Adipocyte (in vitro differentiated cells): ENCODE results near the gene HDAC8.

Source experiments
- DNase-seq: peaks from one replicate; pipeline ENCODE4 v3.0.0-alpha.2; 2015; ENCODE audit warnings: low read depth
- H3K27me3 ChIP-seq: replicated peaks from 2 replicates; pipeline ENCODE4 v1.7.0; 2013; ENCODE audit warnings: mild to moderate bottlenecking, low read length, moderate library complexity; ENCODE audit not compliant: control insufficient read depth, insufficient read depth
- H3K36me3 ChIP-seq: 2 replicates; pipeline ENCODE4 v1.7.0; 2013; ENCODE audit warnings: low read length, mild to moderate bottlenecking, moderate library complexity; ENCODE audit not compliant: control insufficient read depth, insufficient read depth, severe bottlenecking
- H3K4me1 ChIP-seq: 2 replicates; pipeline ENCODE4 v1.7.0; 2013; ENCODE audit warnings: mild to moderate bottlenecking, low read length, moderate library complexity; ENCODE audit not compliant: control insufficient read depth, insufficient read depth
- H3K4me3 ChIP-seq: 2 replicates; pipeline ENCODE4 v1.7.0; 2013; ENCODE audit warnings: mild to moderate bottlenecking, low read length, moderate library complexity
- H3K9ac ChIP-seq: 2 replicates; pipeline ENCODE4 v1.7.0; 2013; ENCODE audit warnings: mild to moderate bottlenecking, low read length, moderate library complexity
- H3K9me3 ChIP-seq: 2 replicates; pipeline ENCODE4 v1.7.0; 2013; ENCODE audit warnings: mild to moderate bottlenecking, low read length, moderate library complexity; ENCODE audit not compliant: control insufficient read depth

Gene HDAC8

GRCh38 chrX:72477376-72477775 is 95.3 kb downstream of the HDAC8 start:
- Histone ChIP-seq H3K27me3 (peaks cover 18% of the 10 kb centered on the region), H3K9me3 (peaks cover 9% of the 10 kb centered on the region), H3K36me3 (peaks cover 4% of the 10 kb centered on the region), H3K9ac (no peak overlapping the region), H3K4me1 (peaks cover 27% of the 10 kb centered on the region), H3K4me3 (no peak overlapping the region)
- no peak for DNase-seq

DNA sequence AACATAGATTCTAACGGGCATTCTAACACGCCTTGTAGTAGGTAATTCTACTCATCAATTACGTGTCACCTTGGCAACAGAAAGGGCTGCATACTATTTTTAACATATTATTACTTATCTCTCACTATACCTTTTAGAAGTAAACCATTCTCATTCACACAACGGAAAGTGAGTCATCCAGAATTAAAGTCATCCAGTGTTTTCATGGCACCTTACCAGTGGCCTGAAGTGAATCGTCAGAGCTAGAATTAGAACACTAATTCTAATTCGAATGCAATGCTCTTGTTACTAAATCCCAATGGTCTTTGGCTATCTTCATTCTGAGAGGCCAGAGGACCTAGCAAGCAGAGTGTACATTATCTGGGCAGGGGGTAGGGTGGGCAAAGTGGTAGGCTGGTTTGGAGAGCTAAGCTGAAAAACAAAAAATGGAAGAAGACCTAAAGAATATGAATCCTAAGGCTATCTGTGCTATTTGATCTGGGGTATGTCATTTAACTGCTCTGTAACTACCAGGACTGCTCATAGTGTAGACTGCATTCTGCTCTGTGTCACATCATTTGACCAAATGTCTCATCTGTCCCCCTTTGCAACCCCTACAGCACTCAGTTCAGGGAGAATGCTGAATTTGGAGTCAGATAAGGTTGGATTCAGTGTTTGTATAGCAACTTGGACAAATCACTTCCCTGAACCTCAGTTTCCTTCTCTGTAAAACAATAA is 96.5 kb downstream of the HDAC8 start:
- Histone ChIP-seq H3K27me3 (peaks cover 18% of the 10 kb centered on the region), H3K4me3 (no peak overlapping the region), H3K9ac (no peak overlapping the region), H3K4me1 (peaks cover 27% of the 10 kb centered on the region), H3K36me3 (peaks cover 4% of the 10 kb centered on the region), H3K9me3 (peaks cover 13% of the 10 kb centered on the region)
- DNase-seq, result no peak

- H3K9me3 ChIP-seq, result peaks cover 13% of the 10 kb centered on the region
- no peak overlapping the region for H3K4me3 ChIP-seq
- H3K9ac ChIP-seq, result no peak overlapping the region
- DNase-seq, result no peak
- peaks cover 4% of the 10 kb centered on the region for H3K36me3 ChIP-seq
- H3K27me3 ChIP-seq, result peaks cover 18% of the 10 kb centered on the region
- peaks cover 27% of the 10 kb centered on the region for H3K4me1 ChIP-seq
These were observed 97.3 kb downstream of the HDAC8 start for GRCh38 chrX:72475338-72475737.

- DNase-seq, result no peak
- Histone ChIP-seq H3K4me3 (no peak overlapping the region), H3K9me3 (peaks cover 14% of the 10 kb centered on the region), H3K36me3 (peaks cover 4% of the 10 kb centered on the region), H3K27me3 (peaks cover 7% of the 10 kb centered on the region), H3K4me1 (peaks cover 12% of the 10 kb centered on the region), H3K9ac (no peak overlapping the region)
These were observed 102.0 kb downstream of the HDAC8 start for GRCh38 chrX:72470532-72471223.

- peaks cover 4% of the 10 kb centered on the region for H3K36me3 ChIP-seq
- peaks cover 12% of the 10 kb centered on the region for H3K4me1 ChIP-seq
- peaks cover 7% of the 10 kb centered on the region for H3K27me3 ChIP-seq
- no peak for DNase-seq
- no peak overlapping the region for H3K9ac ChIP-seq
- no peak overlapping the region for H3K4me3 ChIP-seq
- H3K9me3 ChIP-seq, result peaks cover 14% of the 10 kb centered on the region
These were observed 102.5 kb downstream of the HDAC8 start for GRCh38 chrX:72470117-72470516.

GRCh38 chrX:72468607-72469006 is 104.0 kb downstream of the HDAC8 start:
- peaks cover 14% of the 10 kb centered on the region for H3K9me3 ChIP-seq
- no peak overlapping the region for H3K4me3 ChIP-seq
- no peak for DNase-seq
- H3K27me3 ChIP-seq, result no peaks in the 10 kb centered on the region
- H3K4me1 ChIP-seq, result peaks cover 12% of the 10 kb centered on the region
- no peaks in the 10 kb centered on the region for H3K36me3 ChIP-seq
- H3K9ac ChIP-seq, result no peak overlapping the region

DNA sequence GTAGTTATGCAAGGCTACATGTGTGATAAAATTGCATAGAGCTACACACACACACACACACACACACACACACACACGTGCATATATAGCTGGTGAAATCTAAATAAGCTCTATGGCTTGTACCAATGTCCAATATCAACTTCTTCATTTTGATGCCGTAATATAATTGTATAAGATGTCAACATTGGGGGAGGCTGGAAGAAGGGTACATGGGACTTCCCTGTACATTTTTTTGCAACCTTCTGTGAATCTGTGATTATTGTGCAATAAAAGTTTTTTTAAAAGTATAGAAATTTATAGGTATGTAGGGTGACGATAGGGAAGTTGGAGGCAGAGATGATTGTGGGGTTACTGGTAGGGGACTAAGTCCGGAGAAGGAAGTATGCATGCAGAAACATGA is 105.5 kb downstream of the HDAC8 start:
- no peak for DNase-seq
- no peak overlapping the region for H3K9ac ChIP-seq
- H3K4me1 ChIP-seq, result peaks cover 12% of the 10 kb centered on the region
- no peak overlapping the region for H3K4me3 ChIP-seq
- peaks cover 8% of the 10 kb centered on the region for H3K9me3 ChIP-seq
- H3K27me3 ChIP-seq, result no peaks in the 10 kb centered on the region
- H3K36me3 ChIP-seq, result no peaks in the 10 kb centered on the region

DNA sequence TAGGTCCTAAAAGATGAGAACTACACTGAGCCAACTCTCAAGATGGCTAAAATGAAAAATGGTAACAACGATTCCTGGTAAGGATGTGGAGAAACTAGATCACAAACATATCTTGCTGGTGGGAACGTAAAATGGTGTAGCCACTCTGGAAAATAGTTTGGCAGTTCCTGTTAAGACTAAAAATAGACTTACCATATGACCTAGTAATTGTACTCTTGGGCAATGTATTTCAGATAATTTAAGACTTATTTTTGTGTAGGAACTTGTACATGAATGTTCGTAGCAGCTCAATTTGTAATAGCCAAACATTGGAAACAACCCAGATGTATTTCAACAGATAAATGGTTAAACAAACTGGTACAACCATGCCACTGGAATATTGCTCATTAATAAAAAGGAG is 106.2 kb downstream of the HDAC8 start:
- Histone ChIP-seq H3K9ac (no peak overlapping the region), H3K4me3 (no peak overlapping the region), H3K27me3 (no peaks in the 10 kb centered on the region), H3K4me1 (peaks cover 12% of the 10 kb centered on the region), H3K9me3 (peaks cover 7% of the 10 kb centered on the region), H3K36me3 (no peaks in the 10 kb centered on the region)
- no peak for DNase-seq

- Histone ChIP-seq H3K9ac (no peak overlapping the region), H3K4me1 (peaks cover 12% of the 10 kb centered on the region), H3K27me3 (no peaks in the 10 kb centered on the region), H3K4me3 (no peak overlapping the region), H3K36me3 (no peaks in the 10 kb centered on the region), H3K9me3 (peaks cover 4% of the 10 kb centered on the region)
- no peak for DNase-seq
These were observed 106.8 kb downstream of the HDAC8 start for GRCh38 chrX:72465889-72466288.

GRCh38 chrX:72461766-72462165 is 110.9 kb downstream of the HDAC8 start:
- DNase-seq, result no peak
- H3K9ac ChIP-seq, result no peak overlapping the region
- no peak overlapping the region for H3K4me3 ChIP-seq
- no peaks in the 10 kb centered on the region for H3K9me3 ChIP-seq
- no peaks in the 10 kb centered on the region for H3K36me3 ChIP-seq
- H3K27me3 ChIP-seq, result no peaks in the 10 kb centered on the region
- peaks cover 9% of the 10 kb centered on the region for H3K4me1 ChIP-seq

DNA sequence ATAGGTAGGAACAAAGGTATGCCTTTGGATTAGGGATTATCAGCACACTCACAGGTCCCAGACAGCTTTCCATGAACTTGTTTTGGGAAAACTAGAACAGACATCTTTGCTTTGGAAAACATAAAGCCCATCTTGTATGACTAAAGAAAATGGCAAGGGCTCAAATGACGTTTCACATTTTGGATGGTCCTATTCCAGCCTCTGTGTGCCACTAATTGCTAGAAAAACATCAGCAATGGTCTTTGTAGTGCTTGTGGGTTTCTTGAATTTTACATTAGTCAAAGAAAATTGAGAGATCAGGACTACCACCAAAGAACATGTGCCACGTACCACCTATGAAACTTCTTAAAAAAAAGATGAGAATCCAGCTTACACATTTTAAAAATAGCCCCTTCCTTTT is 111.4 kb downstream of the HDAC8 start:
- H3K36me3 ChIP-seq, result no peaks in the 10 kb centered on the region
- H3K9me3 ChIP-seq, result no peaks in the 10 kb centered on the region
- no peak overlapping the region for H3K9ac ChIP-seq
- H3K27me3 ChIP-seq, result no peaks in the 10 kb centered on the region
- peaks cover 5% of the 10 kb centered on the region for H3K4me1 ChIP-seq
- H3K4me3 ChIP-seq, result no peak overlapping the region
- DNase-seq, result no peak
